HUES64 (cell line): ENCODE data around the gene FANCC.

ENCODE experiments used
- H3K27ac ChIP-seq: 2 replicates; pipeline ENCODE4 v1.7.0; 2013; ENCODE audit warnings: low read depth, low read length, inconsistent platforms
- H3K27me3 ChIP-seq: 2 replicates; pipeline ENCODE4 v1.6.1; 2013; ENCODE audit warnings: mild to moderate bottlenecking, low read length; ENCODE audit not compliant: insufficient read depth
- H3K36me3 ChIP-seq: 2 replicates; pipeline ENCODE4 v1.6.1; 2013; ENCODE audit warnings: mild to moderate bottlenecking, low read length; ENCODE audit not compliant: insufficient read depth
- H3K4me1 ChIP-seq: 2 replicates; pipeline ENCODE4 v1.6.1; 2013; ENCODE audit warnings: mild to moderate bottlenecking, low read length, moderate library complexity; ENCODE audit not compliant: insufficient read depth
- H3K4me3 ChIP-seq: 2 replicates; pipeline ENCODE4 v1.5.1; 2013; ENCODE audit warnings: mild to moderate bottlenecking, low read length, moderate library complexity
- H3K9ac ChIP-seq: 2 replicates; pipeline ENCODE4 v1.6.1; 2013; ENCODE audit warnings: mild to moderate bottlenecking, low read depth, low read length
- H3K9me3 ChIP-seq: 2 replicates; pipeline ENCODE4 v1.6.1; 2013; ENCODE audit warnings: low read depth, low read length; ENCODE audit not compliant: insufficient read depth
- WGBS: fragments of 150-250, 120-280 bp; methylation state at CpG from one replicate; pipeline ENCODE4 v1.1.7; 2013; ENCODE audit warnings: missing lambda C conversion rate; 5-methylcytosine and 5-hydroxymethylcytosine counted together

Gene FANCC

DNA sequence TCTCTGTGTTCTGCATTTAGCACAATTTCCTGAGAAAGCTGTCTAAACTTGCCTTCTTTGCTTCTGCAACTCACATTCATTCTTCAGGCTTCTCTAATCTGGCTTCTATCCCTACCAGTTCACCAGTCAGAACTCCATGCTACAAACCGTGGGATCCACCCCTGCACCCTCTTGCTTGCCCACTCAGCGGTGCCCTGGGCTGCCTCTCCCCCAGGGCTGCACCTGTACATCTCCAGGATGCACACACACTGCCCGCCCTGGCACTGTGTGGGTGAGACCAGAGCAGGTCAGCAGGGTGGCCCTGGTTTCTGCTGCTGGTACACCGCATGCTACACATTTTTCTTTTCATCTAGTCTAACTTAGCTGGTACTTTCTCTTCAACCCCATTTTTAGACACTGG is 127.1 kb downstream of the FANCC start:
- H3K9ac ChIP-seq, result no peak overlapping the region
- no peaks in the 10 kb centered on the region for H3K36me3 ChIP-seq
- WGBS, result 92% methylated on average over 4 of the region's 4 CpGs
- H3K4me1 ChIP-seq, result peaks cover 6% of the 10 kb centered on the region; the same call in 1 of the 2 replicates
- H3K27ac ChIP-seq, result no peak overlapping the region
- H3K4me3 ChIP-seq, result no peak overlapping the region
- no peaks in the 10 kb centered on the region for H3K27me3 ChIP-seq
- no peaks in the 10 kb centered on the region for H3K9me3 ChIP-seq

DNA sequence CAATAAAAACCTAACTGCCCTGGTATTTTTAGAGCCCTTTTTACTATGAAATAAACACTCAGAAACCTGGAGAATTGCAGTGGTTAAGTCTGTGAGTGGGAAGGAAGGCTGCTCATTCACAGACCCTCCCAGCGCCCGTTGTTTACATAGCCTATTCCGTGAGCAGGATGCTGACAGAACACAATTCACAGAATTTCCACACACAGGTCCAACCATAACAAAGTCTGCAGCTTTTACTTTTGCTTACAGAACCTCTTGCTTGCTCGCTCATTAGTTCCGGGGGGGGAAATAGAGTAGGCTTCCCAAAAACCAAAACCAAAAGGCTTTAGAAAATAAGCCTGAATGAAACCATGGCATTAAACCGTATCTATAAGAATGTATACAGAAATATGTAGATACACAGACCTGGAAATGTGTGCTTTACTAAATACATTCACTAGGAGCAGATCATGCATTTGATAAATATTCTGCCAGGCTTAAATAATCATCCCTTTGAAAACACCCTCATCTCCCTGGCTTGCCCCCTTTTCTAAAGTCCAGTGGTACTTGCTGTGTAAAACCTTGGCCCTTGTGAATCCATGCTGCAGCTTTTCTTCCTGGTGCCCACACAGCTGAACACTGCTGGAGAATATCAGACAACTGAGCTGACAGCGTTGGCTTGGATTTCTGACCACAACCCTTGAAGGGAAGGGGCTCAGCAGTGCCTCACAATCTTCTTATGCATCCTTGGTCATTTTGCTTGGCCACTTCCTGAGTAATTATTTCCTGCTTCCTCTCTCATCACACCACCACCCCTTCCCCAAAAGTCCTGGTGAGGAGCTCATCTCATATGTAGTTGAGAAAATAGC is 128.0 kb downstream of the FANCC start:
- H3K9ac ChIP-seq, result no peak overlapping the region
- 90% methylated on average over 7 of the region's 7 CpGs for WGBS
- H3K27me3 ChIP-seq, result no peaks in the 10 kb centered on the region
- H3K27ac ChIP-seq, result no peak overlapping the region
- H3K4me1 ChIP-seq, result peaks cover 6% of the 10 kb centered on the region; the same call in 1 of the 2 replicates
- H3K9me3 ChIP-seq, result no peaks in the 10 kb centered on the region
- no peak overlapping the region for H3K4me3 ChIP-seq
- no peaks in the 10 kb centered on the region for H3K36me3 ChIP-seq

DNA sequence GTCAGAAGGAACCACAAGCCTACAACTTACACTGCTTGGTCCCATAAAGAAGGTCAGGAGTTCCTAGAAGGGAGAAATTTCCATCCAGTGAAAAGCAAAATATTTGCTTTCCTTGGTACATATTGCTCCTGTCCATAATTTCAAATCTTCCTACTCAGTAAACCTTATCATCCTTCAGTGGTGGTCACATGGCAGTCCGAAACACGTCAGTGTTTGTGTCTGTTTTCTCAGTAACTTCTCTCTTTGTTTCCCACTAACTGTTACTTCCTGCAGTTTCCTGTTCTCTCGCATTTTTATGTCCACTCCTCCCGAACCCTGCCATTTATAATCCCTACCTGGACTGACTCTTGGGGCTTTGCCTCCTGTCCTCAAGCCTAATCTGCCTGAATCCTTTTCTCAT is 129.1 kb downstream of the FANCC start:
- no peaks in the 10 kb centered on the region for H3K9me3 ChIP-seq
- no peak overlapping the region for H3K9ac ChIP-seq
- H3K4me3 ChIP-seq, result no peak overlapping the region
- no peaks in the 10 kb centered on the region for H3K36me3 ChIP-seq
- H3K27ac ChIP-seq, result no peak overlapping the region
- H3K27me3 ChIP-seq, result no peaks in the 10 kb centered on the region
- H3K4me1 ChIP-seq, result peaks cover 11% of the 10 kb centered on the region
- WGBS, result 85% methylated on average over 4 of the region's 4 CpGs

DNA sequence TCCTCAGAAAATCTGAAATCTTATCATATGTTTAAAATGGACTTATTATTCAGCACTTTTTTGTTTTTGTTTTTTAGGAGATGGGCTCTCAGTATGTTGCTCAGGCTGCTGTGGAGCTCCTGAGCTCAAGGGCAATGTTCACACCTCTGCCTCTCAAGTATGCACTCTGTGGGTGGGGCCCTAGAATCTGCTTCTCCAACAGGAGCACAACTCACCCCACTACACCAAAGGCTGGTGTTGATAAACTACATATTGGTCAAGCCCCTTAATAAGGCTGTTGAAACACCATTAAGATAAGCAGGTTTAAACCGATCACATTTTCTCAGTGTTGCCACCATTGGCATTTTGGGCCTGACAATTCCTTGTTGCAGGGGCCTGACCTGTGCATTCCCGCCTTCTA is 131.6 kb downstream of the FANCC start:
- Histone ChIP-seq H3K9me3 (no peaks in the 10 kb centered on the region), H3K4me1 (peaks cover 16% of the 10 kb centered on the region), H3K27ac (no peak overlapping the region), H3K36me3 (no peaks in the 10 kb centered on the region), H3K27me3 (no peaks in the 10 kb centered on the region), H3K9ac (no peak overlapping the region), H3K4me3 (no peak overlapping the region)
- 92% methylated on average over 2 of the region's 2 CpGs for WGBS

DNA sequence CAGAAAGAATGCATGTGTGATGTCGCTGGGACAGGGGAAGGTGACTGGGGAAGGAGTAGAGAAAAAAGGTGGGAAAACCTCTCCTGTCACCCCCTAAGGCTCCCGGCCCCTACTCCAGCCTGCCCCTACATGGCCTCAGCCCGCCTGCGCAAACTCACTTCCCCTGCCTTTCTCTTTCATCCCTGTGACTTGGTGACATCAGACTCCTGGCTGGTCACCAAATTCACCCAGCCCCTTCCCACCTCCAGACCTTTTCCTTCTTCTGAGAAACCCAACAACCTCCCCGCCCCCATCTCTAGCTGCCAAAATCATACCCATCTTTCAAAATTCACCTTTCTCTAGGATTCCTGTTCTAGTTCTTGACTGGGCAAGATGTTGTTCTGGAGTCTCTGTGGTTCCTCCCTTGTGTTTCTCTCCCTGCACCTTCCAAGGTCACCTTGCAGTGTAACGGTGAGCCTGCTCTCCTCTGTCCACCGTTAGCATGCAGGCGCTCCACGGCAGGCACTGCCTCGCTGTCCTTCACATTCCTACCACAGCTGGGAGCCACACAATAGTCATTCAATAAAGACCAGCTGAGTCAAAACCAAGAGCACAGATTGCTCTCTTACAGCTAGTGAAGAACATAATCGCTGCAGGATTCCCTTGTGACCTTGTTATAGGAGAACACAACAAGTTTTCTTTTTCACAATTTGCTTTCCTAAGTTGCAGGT is 134.5 kb downstream of the FANCC start:
- H3K4me1 ChIP-seq, result peaks cover 11% of the 10 kb centered on the region
- H3K4me3 ChIP-seq, result no peak overlapping the region
- no peak overlapping the region for H3K27ac ChIP-seq
- no peaks in the 10 kb centered on the region for H3K9me3 ChIP-seq
- 53% methylated on average over 11 of the region's 11 CpGs for WGBS
- H3K36me3 ChIP-seq, result no peaks in the 10 kb centered on the region
- no peaks in the 10 kb centered on the region for H3K27me3 ChIP-seq
- no peak overlapping the region for H3K9ac ChIP-seq

DNA sequence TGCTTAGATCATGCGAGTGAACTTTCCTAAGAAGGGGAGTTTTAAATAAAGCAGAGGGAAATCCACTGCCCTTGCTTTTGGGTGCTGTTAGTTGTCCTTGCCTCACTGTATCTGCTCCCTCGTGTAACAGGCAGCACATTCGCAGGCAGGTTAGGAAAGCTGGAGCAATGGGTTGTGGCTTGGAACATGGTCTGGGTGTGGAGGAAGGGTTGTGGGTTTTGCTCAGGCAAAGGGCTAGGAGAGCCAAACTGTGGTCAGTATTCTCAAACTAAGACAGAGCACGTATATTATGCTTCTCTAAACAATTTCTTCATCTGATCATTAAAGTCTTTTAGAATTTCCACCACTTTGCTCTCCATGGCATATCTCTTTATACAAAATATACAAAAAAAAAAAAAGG is 135.7 kb downstream of the FANCC start:
- Histone ChIP-seq H3K27me3 (no peaks in the 10 kb centered on the region), H3K27ac (no peak overlapping the region), H3K4me3 (no peak overlapping the region), H3K36me3 (no peaks in the 10 kb centered on the region), H3K4me1 (peaks cover 11% of the 10 kb centered on the region), H3K9ac (no peak overlapping the region), H3K9me3 (no peaks in the 10 kb centered on the region)
- WGBS, result 87% methylated on average over 4 of the region's 4 CpGs

DNA sequence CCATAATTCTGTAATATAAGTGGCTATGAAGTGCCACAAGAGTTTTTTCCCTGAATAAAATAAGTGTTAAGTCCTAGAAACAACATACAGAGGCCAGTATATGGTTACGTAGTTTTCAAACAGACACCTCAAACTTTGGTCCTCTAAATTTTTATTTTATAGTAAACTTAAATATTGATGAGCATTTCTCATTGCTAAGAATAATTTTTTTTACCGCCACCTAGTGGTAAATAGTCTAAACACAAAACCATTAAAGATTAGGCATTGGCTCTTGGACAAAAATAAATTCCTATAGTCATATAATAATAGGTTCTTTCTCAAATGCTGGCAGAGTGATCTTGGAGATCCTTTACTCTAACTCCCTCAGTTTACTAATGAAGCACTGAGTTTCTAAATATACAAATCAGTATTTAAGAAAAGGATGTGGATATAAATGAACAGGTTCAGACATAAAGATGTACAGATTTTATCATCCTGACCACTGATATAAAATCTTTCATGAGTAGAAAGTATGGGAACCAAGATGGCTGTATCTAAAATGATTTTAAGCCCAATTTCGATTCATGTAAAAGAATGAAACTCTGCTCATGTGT is 136.2 kb downstream of the FANCC start:
- Histone ChIP-seq H3K9me3 (no peaks in the 10 kb centered on the region), H3K27me3 (no peaks in the 10 kb centered on the region), H3K27ac (no peak overlapping the region), H3K4me1 (peaks cover 11% of the 10 kb centered on the region), H3K36me3 (no peaks in the 10 kb centered on the region), H3K9ac (no peak overlapping the region), H3K4me3 (no peak overlapping the region)
- WGBS, result 89% methylated on average over 1 of the region's 3 CpGs

DNA sequence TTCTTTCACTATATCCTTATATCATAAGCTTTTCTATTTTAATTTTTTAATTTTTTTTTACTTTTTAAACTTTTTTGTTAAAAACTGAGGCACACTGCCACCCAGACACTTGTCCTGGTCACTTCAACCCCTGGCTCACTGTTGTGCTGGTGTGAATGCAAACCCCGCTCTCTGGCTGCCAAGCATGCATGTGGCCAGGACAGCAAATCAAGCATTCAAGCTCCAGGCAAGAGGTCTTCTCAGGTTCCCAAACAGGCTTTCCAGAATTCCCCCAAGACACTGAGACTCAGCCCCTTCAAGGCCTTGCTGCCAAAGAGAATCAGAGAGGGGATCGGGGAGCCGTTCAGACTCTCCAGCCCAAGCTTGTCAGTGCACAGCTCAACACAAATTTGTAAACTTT is 139.9 kb downstream of the FANCC start:
- Histone ChIP-seq H3K27ac (no peak overlapping the region), H3K4me3 (no peak overlapping the region), H3K36me3 (no peaks in the 10 kb centered on the region), H3K9ac (no peak overlapping the region), H3K9me3 (no peaks in the 10 kb centered on the region), H3K4me1 (no peaks in the 10 kb centered on the region), H3K27me3 (no peaks in the 10 kb centered on the region)
- WGBS, result 96% methylated on average over 3 of the region's 3 CpGs

DNA sequence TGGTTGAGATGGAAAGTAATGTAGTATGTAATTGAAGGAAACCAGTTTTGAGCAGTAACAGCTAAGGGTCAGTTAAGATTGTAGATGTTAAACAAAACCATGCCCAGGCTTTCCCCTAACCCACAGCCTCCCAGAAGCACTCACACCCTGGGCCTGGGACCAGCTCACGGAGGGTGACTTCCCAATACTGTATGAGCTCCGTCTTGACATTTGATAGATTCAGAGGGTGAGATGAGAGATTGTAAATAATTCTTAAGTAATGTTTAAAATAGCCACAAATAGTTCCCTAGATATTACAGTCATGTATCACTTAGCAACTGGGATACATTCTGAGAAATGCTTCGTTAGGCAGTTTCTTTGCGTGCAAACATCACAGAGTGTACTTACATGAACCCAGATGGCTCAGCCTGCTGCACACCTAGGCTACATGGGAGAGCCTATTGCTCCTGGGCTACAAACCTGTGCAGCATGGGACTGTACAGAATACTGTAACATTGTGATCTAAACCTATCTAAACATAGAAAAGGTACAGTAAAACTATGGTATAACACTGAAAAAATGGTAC is 140.7 kb downstream of the FANCC start:
- H3K4me1 ChIP-seq, result 0 out of 2 replicates have a peak, but pooled peaks cover under 1% of the 10 kb centered on the region
- H3K27ac ChIP-seq, result no peak overlapping the region
- H3K36me3 ChIP-seq, result no peaks in the 10 kb centered on the region
- no peaks in the 10 kb centered on the region for H3K9me3 ChIP-seq
- WGBS, result 97% methylated on average over 4 of the region's 4 CpGs
- no peaks in the 10 kb centered on the region for H3K27me3 ChIP-seq
- no peak overlapping the region for H3K4me3 ChIP-seq
- no peak overlapping the region for H3K9ac ChIP-seq

DNA sequence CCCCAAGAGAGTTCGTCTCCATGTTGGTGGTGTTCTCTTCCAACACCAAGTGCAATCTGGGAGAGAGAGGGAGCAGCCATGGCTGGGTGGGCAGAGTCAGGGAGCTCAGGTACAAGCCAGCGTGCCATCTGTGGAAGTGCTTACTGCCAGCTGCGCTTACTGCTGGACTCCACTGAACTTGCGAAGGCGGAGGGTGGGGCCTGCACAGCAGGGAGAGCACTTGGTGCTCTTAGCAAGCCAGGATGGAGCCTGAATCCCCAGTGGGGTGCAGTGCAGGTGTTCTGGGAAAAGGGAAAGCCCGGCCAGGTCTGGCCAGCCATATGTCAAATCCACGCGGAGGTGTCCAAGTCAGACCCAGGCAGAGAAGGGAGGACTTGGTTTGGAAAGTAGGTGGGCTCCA is 142.0 kb downstream of the FANCC start:
- no peak overlapping the region for H3K27ac ChIP-seq
- peaks cover 14% of the 10 kb centered on the region for H3K4me1 ChIP-seq
- H3K4me3 ChIP-seq, result no peak overlapping the region
- WGBS, result 86% methylated on average over 8 of the region's 8 CpGs
- H3K9me3 ChIP-seq, result no peaks in the 10 kb centered on the region
- H3K36me3 ChIP-seq, result no peaks in the 10 kb centered on the region
- no peak overlapping the region for H3K9ac ChIP-seq
- H3K27me3 ChIP-seq, result no peaks in the 10 kb centered on the region

DNA sequence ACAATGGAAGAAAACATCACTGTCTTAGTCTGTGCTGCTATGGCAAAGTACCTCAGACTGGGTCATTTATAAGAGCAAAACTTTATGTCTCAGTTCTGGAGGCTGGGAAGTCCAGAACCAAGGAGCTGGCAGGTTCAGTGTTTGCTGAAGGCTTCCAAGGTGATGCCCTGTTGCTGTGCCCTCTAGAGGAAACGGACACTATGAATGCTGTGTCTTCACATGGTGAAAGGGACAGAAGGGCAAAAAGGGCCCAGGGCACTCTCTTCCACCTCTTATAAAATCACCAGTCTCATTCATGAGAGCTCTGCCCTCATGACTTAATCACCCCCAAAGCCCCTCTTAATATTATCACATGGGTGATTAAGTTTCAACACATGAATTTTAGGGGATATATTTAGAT is 143.5 kb downstream of the FANCC start:
- WGBS, result 84% methylated on average over 1 of the region's 1 CpG
- Histone ChIP-seq H3K9ac (no peak overlapping the region), H3K27ac (no peak overlapping the region), H3K4me3 (no peak overlapping the region), H3K36me3 (no peaks in the 10 kb centered on the region), H3K9me3 (no peaks in the 10 kb centered on the region), H3K4me1 (peaks cover 15% of the 10 kb centered on the region), H3K27me3 (no peaks in the 10 kb centered on the region)
